Activated CD4-positive, alpha-beta memory T cell treated with anti-CD3 and anti-CD28 coated beads for 36 hours (primary cell): ENCODE results near the gene NINJ1. TPM values are rescaled to one million over a fixed set of nuclear protein-coding genes. Genes with fewer than 3 reads are reported as not detected.

Source experiments
- CTCF ChIA-PET: fragments of 350-600 bp; sonication (Branson Sonifier 250); formaldehyde crosslinking; loops from one replicate; lab custom pipeline; 2021; ENCODE audit warnings: antibody characterized with exemption, inconsistent platforms; lab: Charles Lee
- POLR2A ChIA-PET: fragments of 350-600 bp; sonication (Branson Sonifier 250); formaldehyde crosslinking; loops from one replicate; lab custom pipeline; 2021; ENCODE audit warnings: antibody characterized with exemption; lab: Charles Lee
- DNase-seq: peaks from one replicate; pipeline ENCODE4 v3.0.0-alpha.2; 2020
- H3K27ac Mint-ChIP-seq: one replicate; pipeline ENCODE4 v1.8.0; 2021; ENCODE audit warnings: mixed read lengths
- H3K27me3 Mint-ChIP-seq: one replicate; pipeline ENCODE4 v1.8.0; 2021; ENCODE audit warnings: mixed read lengths
- H3K36me3 Mint-ChIP-seq: one replicate; pipeline ENCODE4 v1.8.0; 2021; ENCODE audit warnings: mixed read lengths
- H3K4me1 Mint-ChIP-seq: one replicate; pipeline ENCODE4 v1.8.0; 2021; ENCODE audit warnings: low read depth, mixed read lengths
- H3K4me3 Mint-ChIP-seq: one replicate; pipeline ENCODE4 v1.8.0; 2021; ENCODE audit warnings: mild to moderate bottlenecking, mixed read lengths
- H3K9me3 Mint-ChIP-seq: one replicate; pipeline ENCODE4 v1.8.0; 2021; ENCODE audit warnings: mixed read lengths
- intact Hi-C: fragments of 100-400 bp; cut with micrococcal nuclease; formaldehyde crosslinking; loops from one replicate; pipeline ENCODE4 v1.15.1; 2023
- total RNA-seq, 2 experiments: library from RNA; stranded (reverse); gene quantifications; one replicate each; pipeline ENCODE4 v1.2.3, GENCODE V29; 2021

Gene NINJ1
- total RNA-seq, 2 experiments from 2014 or later = 77.9 to 82.0 TPM

- Mint-ChIP-seq H3K9me3 (no peaks in the 10 kb centered on the region), H3K27ac (no peak overlapping the region), H3K27me3 (no peaks in the 10 kb centered on the region), H3K4me3 (no peak overlapping the region), H3K4me1 (peaks cover 4% of the 10 kb centered on the region), H3K36me3 (no peaks in the 10 kb centered on the region)
- intact Hi-C loops = no loop called here
- CTCF ChIA-PET = interaction anchor here (0.6 kb wide), 1 partner anchor 120 kb away, joined by 3 read pairs; no protein-coding TSS in a partner anchor
- POLR2A ChIA-PET = no interaction called here
- no peak for DNase-seq
Measured at GRCh38 chr9:93171261-93171990, 37.4 kb upstream of the NINJ1 start.

- intact Hi-C loops = no loop called here
- Mint-ChIP-seq H3K9me3 (no peaks in the 10 kb centered on the region), H3K27me3 (no peaks in the 10 kb centered on the region), H3K36me3 (no peaks in the 10 kb centered on the region), H3K4me3 (no peak overlapping the region), H3K27ac (no peak overlapping the region), H3K4me1 (peaks cover 4% of the 10 kb centered on the region)
- ChIA-PET CTCF (interaction anchor here (0.6 kb wide), 1 partner anchor 121 kb away, joined by 3 read pairs; no protein-coding TSS in a partner anchor), POLR2A (no interaction called here)
- DNase-seq = no peak
Measured at GRCh38 chr9:93170571-93170970, 36.5 kb upstream of the NINJ1 start.

- Mint-ChIP-seq H3K27ac (no peak overlapping the region), H3K4me3 (no peak overlapping the region), H3K27me3 (no peaks in the 10 kb centered on the region), H3K36me3 (no peaks in the 10 kb centered on the region), H3K4me1 (peaks cover 4% of the 10 kb centered on the region), H3K9me3 (no peaks in the 10 kb centered on the region)
- intact Hi-C loops = no loop called here
- ChIA-PET POLR2A (no interaction called here), CTCF (interaction anchor here (0.6 to 1.5 kb wide), 3 partner anchors 61 to 166 kb away, joined by 3 to 5 read pairs (median 4); no protein-coding TSS in a partner anchor)
- DNase-seq = no peak
Measured at GRCh38 chr9:93169444-93169843, 35.4 kb upstream of the NINJ1 start.

GRCh38 chr9:93168581-93168980 is 34.5 kb upstream of the NINJ1 start:
- Mint-ChIP-seq H3K4me1 (peaks cover 4% of the 10 kb centered on the region), H3K36me3 (no peaks in the 10 kb centered on the region), H3K27me3 (no peaks in the 10 kb centered on the region), H3K4me3 (no peak overlapping the region), H3K9me3 (no peaks in the 10 kb centered on the region), H3K27ac (no peak overlapping the region)
- ChIA-PET CTCF (interaction anchor here (0.6 to 1.5 kb wide), 2 partner anchors 134 to 165 kb away, joined by 3 to 4 read pairs; no protein-coding TSS in a partner anchor), POLR2A (no interaction called here)
- no peak for DNase-seq
- intact Hi-C loops = no loop called here

- Mint-ChIP-seq H3K27me3 (no peaks in the 10 kb centered on the region), H3K27ac (no peak overlapping the region), H3K36me3 (no peaks in the 10 kb centered on the region), H3K9me3 (no peaks in the 10 kb centered on the region), H3K4me1 (peaks cover 4% of the 10 kb centered on the region), H3K4me3 (no peak overlapping the region)
- CTCF ChIA-PET = interaction anchor here (0.6 kb wide), 1 partner anchor 164 kb away, joined by 3 read pairs; no protein-coding TSS in a partner anchor
- DNase-seq = no peak
- POLR2A ChIA-PET = no interaction called here
- intact Hi-C loops = no loop called here
Measured at GRCh38 chr9:93167838-93168237, 33.8 kb upstream of the NINJ1 start.

- no peak overlapping the region for H3K4me3 Mint-ChIP-seq
- no peaks in the 10 kb centered on the region for H3K36me3 Mint-ChIP-seq
- DNase-seq = no peak
- CTCF ChIA-PET = no interaction called here
- intact Hi-C loops = no loop called here
- H3K27ac Mint-ChIP-seq = no peak overlapping the region
- no peaks in the 10 kb centered on the region for H3K27me3 Mint-ChIP-seq
- POLR2A ChIA-PET = no interaction called here
- peaks cover 4% of the 10 kb centered on the region for H3K4me1 Mint-ChIP-seq
- no peaks in the 10 kb centered on the region for H3K9me3 Mint-ChIP-seq
Measured at GRCh38 chr9:93167185-93167584, 33.1 kb upstream of the NINJ1 start.

GRCh38 chr9:93166699-93167098 is 32.6 kb upstream of the NINJ1 start:
- no peak for DNase-seq
- Mint-ChIP-seq H3K27ac (no peak overlapping the region), H3K4me1 (peaks cover 4% of the 10 kb centered on the region), H3K27me3 (no peaks in the 10 kb centered on the region), H3K9me3 (no peaks in the 10 kb centered on the region), H3K4me3 (no peak overlapping the region), H3K36me3 (no peaks in the 10 kb centered on the region)
- POLR2A ChIA-PET = no interaction called here
- CTCF ChIA-PET = no interaction called here
- intact Hi-C loops = no loop called here

- Mint-ChIP-seq H3K36me3 (no peaks in the 10 kb centered on the region), H3K4me3 (no peak overlapping the region), H3K4me1 (peaks cover 7% of the 10 kb centered on the region), H3K27ac (no peak overlapping the region), H3K9me3 (no peaks in the 10 kb centered on the region), H3K27me3 (no peaks in the 10 kb centered on the region)
- no peak for DNase-seq
- CTCF ChIA-PET = interaction anchor here (0.8 to 1.8 kb wide), 2 partner anchors 10 to 402 kb away, joined by 3 to 4 read pairs; no protein-coding TSS in a partner anchor
- POLR2A ChIA-PET = no interaction called here
- intact Hi-C loops = no loop called here
Measured at GRCh38 chr9:93164085-93164484, 30.0 kb upstream of the NINJ1 start.

GRCh38 chr9:93161786-93162562 is 27.9 kb upstream of the NINJ1 start:
- Mint-ChIP-seq H3K36me3 (no peaks in the 10 kb centered on the region), H3K4me1 (peaks cover 7% of the 10 kb centered on the region), H3K27me3 (no peaks in the 10 kb centered on the region), H3K4me3 (no peak overlapping the region), H3K9me3 (peaks cover under 1% of the 10 kb centered on the region), H3K27ac (no peak overlapping the region)
- ChIA-PET CTCF (interaction anchor here (1.0 to 2.9 kb wide), 3 partner anchors 12 to 801 kb away, joined by 4 to 9 read pairs (median 4); no protein-coding TSS in a partner anchor), POLR2A (no interaction called here)
- DNase-seq = no peak
- intact Hi-C loops = no loop called here

GRCh38 chr9:93159601-93160471 is 25.8 kb upstream of the NINJ1 start:
- peak; percentile 84 for DNase-seq
- Mint-ChIP-seq H3K27ac (no peak overlapping the region), H3K4me3 (no peak overlapping the region), H3K27me3 (no peaks in the 10 kb centered on the region), H3K36me3 (peaks cover 3% of the 10 kb centered on the region), H3K4me1 (peaks cover 24% of the 10 kb centered on the region), H3K9me3 (peaks cover 4% of the 10 kb centered on the region)
- ChIA-PET CTCF (interaction anchor here (0.8 to 3.8 kb wide), 5 partner anchors 29 to 143 kb away, joined by 3 to 31 read pairs (median 4); no protein-coding TSS in a partner anchor), POLR2A (no interaction called here)
- intact Hi-C loops = loop anchor here (1.0 to 5.0 kb wide), 2 partner anchors 142 to 407 kb away; no protein-coding TSS in a partner anchor

- DNase-seq = peak; percentile 86
- Mint-ChIP-seq H3K4me1 (peaks cover 24% of the 10 kb centered on the region), H3K36me3 (peaks cover 3% of the 10 kb centered on the region), H3K4me3 (peak overlapping the region; percentile 23), H3K9me3 (peaks cover 4% of the 10 kb centered on the region), H3K27me3 (no peaks in the 10 kb centered on the region), H3K27ac (peak overlapping the region; percentile 77)
- ChIA-PET POLR2A (interaction anchor here (0.8 to 1.5 kb wide), 5 partner anchors 23 to 298 kb away, joined by 3 to 10 read pairs (median 3); partner anchors contain the start of gene NINJ1), CTCF (interaction anchor here (0.9 to 3.8 kb wide), 9 partner anchors 23 to 410 kb away, joined by 3 to 31 read pairs (median 5); partner anchors contain the start of gene NINJ1)
- intact Hi-C loops = loop anchor here (1.0 to 5.0 kb wide), 9 partner anchors 10 to 1010 kb away; partner anchors contain the start of genes CARD19, FAM120A and NINJ1
Measured at GRCh38 chr9:93156475-93157008, 22.5 kb upstream of the NINJ1 start.
